Activated naive CD8-positive, alpha-beta T cell treated with anti-CD3 and anti-CD28 coated beads, Interleukin-2, amount 10 ng/mL, durations not matched to agents 7 days and 5 days (primary cell): ENCODE results near the gene KPTN. TPM values are rescaled to one million over a fixed set of nuclear protein-coding genes. Genes with fewer than 3 reads are reported as not detected.

Source experiments
- ATAC-seq: fragments of 150-1000 bp; cut with Tn5 transposase; one replicate; pipeline ENCODE4 v1.10.0; 2021; ENCODE audit warnings: low read depth, moderate library complexity
- POLR2A ChIA-PET: fragments of 350-600 bp; sonication (Branson Sonifier 250); formaldehyde crosslinking; loops from one replicate; lab custom pipeline; 2021; ENCODE audit warnings: antibody characterized with exemption; lab: Charles Lee
- DNase-seq: peaks from one replicate; pipeline ENCODE4 v3.0.0; 2021
- H3K27ac Mint-ChIP-seq: one replicate; pipeline ENCODE4 v1.8.0; 2022; ENCODE audit warnings: mild to moderate bottlenecking, mixed read lengths
- H3K27me3 Mint-ChIP-seq: one replicate; pipeline ENCODE4 v1.8.0; 2022; ENCODE audit warnings: mild to moderate bottlenecking, moderate library complexity, mixed read lengths
- H3K36me3 Mint-ChIP-seq: one replicate; pipeline ENCODE4 v1.8.0; 2021; ENCODE audit warnings: mild to moderate bottlenecking, mixed read lengths
- H3K4me1 Mint-ChIP-seq: one replicate; pipeline ENCODE4 v1.8.0; 2021; ENCODE audit warnings: mixed read lengths
- H3K4me3 Mint-ChIP-seq: one replicate; pipeline ENCODE4 v1.8.0; 2022; ENCODE audit warnings: mild to moderate bottlenecking, moderate library complexity, mixed read lengths
- H3K9me3 Mint-ChIP-seq: one replicate; pipeline ENCODE4 v1.8.0; 2021; ENCODE audit warnings: mixed read lengths
- total RNA-seq, 2 experiments: library from RNA; stranded (reverse); gene quantifications; one replicate each; pipeline ENCODE4 v1.2.3, GENCODE V29; 2021

Gene KPTN
- total RNA-seq, 2 experiments from 2014 or later: 8.0 to 8.6 TPM

DNA sequence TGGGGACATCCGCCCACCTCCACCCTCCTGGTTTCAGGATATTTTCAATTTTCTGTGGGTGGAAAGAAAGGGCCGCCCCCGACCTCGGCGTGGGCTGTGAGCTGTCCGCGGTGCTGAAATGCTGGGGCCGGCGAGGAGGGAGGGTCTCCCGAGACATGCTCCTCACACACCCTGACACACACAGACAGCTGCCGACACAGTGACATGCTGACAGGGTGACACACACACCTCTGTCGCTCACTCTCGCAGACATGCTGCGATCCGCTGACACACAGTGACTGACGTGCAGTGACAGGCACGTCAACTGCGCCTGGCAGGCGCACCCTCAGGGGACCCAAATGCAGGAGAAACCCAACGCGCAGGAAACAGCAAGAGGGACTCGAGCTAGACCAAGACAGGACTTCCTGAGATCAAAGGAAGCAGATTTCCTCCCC, 39.6 kb downstream of the KPTN start:
- peak; percentile 71 for DNase-seq
- no peak for ATAC-seq
- H3K4me3 Mint-ChIP-seq: peak overlapping the region; percentile 56

GRCh38 chr19:47443331-47443730, 40.7 kb downstream of the KPTN start:
- Mint-ChIP-seq H3K4me3 (peak overlapping the region; percentile 3), H3K36me3 (no peaks in the 10 kb centered on the region), H3K4me1 (peaks cover 39% of the 10 kb centered on the region), H3K27me3 (peaks cover 48% of the 10 kb centered on the region), H3K9me3 (no peaks in the 10 kb centered on the region), H3K27ac (no peak overlapping the region)
- no peak for DNase-seq
- POLR2A ChIA-PET: interaction anchor here (0.6 kb wide), 1 partner anchor 302 kb away, joined by 3 read pairs; the partner anchor contains the start of gene NOP53
- ATAC-seq: no peak

More for the DNA sequence above, 39.6 kb downstream of the KPTN start:
- Mint-ChIP-seq H3K4me1 (peaks cover 36% of the 10 kb centered on the region), H3K27ac (no peak overlapping the region), H3K9me3 (no peaks in the 10 kb centered on the region), H3K36me3 (no peaks in the 10 kb centered on the region), H3K27me3 (peaks cover 59% of the 10 kb centered on the region)
- POLR2A ChIA-PET: interaction anchor here (0.9 kb wide), 1 partner anchor 254 kb away, joined by 3 read pairs; no protein-coding TSS in a partner anchor

GRCh38 chr19:47438793-47439220, 45.2 kb downstream of the KPTN start:
- Mint-ChIP-seq H3K9me3 (no peaks in the 10 kb centered on the region), H3K36me3 (no peaks in the 10 kb centered on the region), H3K27ac (no peak overlapping the region), H3K4me1 (peaks cover 36% of the 10 kb centered on the region), H3K27me3 (peaks cover 27% of the 10 kb centered on the region), H3K4me3 (no peak overlapping the region)
- ATAC-seq (no peak), DNase-seq (no peak)
- POLR2A ChIA-PET: interaction anchor here (1.0 to 1.1 kb wide), 2 partner anchors 75 to 260 kb away, joined by 3 read pairs; no protein-coding TSS in a partner anchor

DNA sequence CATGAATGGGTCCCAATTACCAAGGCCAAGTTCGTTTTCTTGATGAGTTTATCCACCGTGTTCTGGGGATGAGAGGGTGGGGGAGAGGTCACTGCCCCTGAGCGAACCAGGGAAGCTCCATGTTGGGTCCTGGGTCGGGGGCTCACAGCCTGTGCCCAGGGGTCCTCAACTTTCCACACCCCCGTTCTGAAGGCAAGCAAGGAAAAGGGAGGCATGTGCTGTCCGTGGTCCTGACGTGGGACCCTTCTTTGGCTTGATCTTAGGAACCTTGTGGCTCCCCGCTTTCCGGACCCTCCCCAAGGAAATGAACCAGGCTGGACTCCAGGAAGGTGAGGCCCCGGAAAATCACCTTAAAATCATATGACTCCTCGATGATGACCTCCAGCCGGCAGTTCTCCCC, 46.5 kb downstream of the KPTN start:
- Mint-ChIP-seq H3K9me3 (no peaks in the 10 kb centered on the region), H3K27me3 (peaks cover 18% of the 10 kb centered on the region), H3K36me3 (no peaks in the 10 kb centered on the region), H3K27ac (no peak overlapping the region), H3K4me1 (peaks cover 35% of the 10 kb centered on the region), H3K4me3 (no peak overlapping the region)
- POLR2A ChIA-PET: interaction anchor here (0.6 kb wide), 1 partner anchor 8 kb away, joined by 7 read pairs; no protein-coding TSS in a partner anchor
- no peak for ATAC-seq
- DNase-seq: no peak

DNA sequence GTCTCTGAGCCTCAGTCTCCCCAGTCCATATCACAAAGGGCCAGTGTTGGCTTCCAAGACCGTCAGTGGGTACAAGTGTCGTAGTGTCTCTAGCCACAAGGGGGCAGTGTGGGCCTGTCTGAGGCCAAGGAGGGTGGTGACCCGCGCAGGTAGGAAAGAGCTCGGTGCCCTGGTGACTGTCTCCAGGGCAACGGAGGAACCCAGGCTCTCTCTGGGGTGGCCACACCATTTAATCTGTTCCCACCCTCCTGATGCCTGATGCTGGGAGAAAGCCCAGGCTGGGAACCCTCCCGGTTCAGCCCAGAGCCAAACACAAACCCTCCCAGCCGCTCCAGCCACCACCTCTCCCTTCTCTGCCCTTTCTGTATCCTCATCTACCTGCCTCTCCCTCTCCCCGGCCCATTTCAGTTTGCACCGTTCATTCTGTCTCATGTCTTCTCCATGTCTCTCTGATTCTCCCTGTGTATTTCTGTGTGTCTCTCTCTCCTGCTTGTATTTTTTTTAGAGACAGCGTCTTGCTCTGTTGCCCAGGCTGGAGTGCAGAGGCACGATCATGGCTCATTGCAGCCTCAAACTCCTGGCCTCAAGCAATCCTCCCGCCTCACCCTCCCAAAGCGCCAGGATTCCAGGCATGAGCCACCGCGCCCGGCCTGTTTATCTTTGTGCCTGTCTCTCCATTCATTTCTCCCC, 47.2 kb downstream of the KPTN start:
- peak overlapping the region; percentile 2 for H3K4me3 Mint-ChIP-seq
- DNase-seq (peak; percentile 84), ATAC-seq (peak; percentile 81)
- POLR2A ChIA-PET: interaction anchor here (0.6 to 5.1 kb wide), 5 partner anchors 8 to 270 kb away, joined by 3 to 22 read pairs (median 5); partner anchors contain the start of genes KPTN and NAPA
- peaks cover 2% of the 10 kb centered on the region for H3K9me3 Mint-ChIP-seq
- peaks cover 13% of the 10 kb centered on the region for H3K27me3 Mint-ChIP-seq
- H3K4me1 Mint-ChIP-seq: peaks cover 40% of the 10 kb centered on the region
- H3K36me3 Mint-ChIP-seq: peaks cover 3% of the 10 kb centered on the region
- peak overlapping the region; percentile 26 for H3K27ac Mint-ChIP-seq

GRCh38 chr19:47435883-47436417, 48.1 kb downstream of the KPTN start:
- H3K4me3 Mint-ChIP-seq: peak overlapping the region; percentile 47
- ATAC-seq: no peak
- DNase-seq: no peak
- POLR2A ChIA-PET: interaction anchor here (0.5 to 5.1 kb wide), 6 partner anchors 8 to 771 kb away, joined by 3 to 22 read pairs (median 4); partner anchors contain the start of genes KPTN and NAPA
- peaks cover 8% of the 10 kb centered on the region for H3K27me3 Mint-ChIP-seq
- peaks cover 43% of the 10 kb centered on the region for H3K4me1 Mint-ChIP-seq
- H3K36me3 Mint-ChIP-seq: peaks cover 3% of the 10 kb centered on the region
- peak overlapping the region; percentile 84 for H3K27ac Mint-ChIP-seq
- H3K9me3 Mint-ChIP-seq: peaks cover 2% of the 10 kb centered on the region

DNA sequence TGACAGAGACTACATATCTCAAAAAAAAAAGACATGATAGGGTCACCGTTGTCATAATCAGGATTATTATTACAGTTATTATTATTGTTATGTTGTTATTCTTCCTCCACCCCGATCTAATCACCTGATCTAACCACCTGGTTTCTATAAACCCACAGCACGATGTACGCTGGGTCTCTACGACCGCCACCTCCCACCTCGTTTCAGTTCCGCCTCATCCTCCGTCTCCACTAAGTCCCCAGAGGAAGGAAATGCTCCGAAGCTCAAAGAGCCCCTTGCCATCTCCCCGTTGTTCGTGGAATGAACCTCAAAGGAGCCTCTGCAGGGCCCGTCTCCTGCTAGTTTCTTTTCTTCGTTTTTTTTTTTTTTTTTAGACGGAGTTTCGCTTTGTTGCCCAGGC, 48.8 kb downstream of the KPTN start:
- POLR2A ChIA-PET: interaction anchor here (0.5 to 5.1 kb wide), 6 partner anchors 17 to 772 kb away, joined by 3 to 22 read pairs (median 4); partner anchors contain the start of genes KPTN and NAPA
- H3K9me3 Mint-ChIP-seq: peaks cover 2% of the 10 kb centered on the region
- H3K27me3 Mint-ChIP-seq: peaks cover 5% of the 10 kb centered on the region
- H3K36me3 Mint-ChIP-seq: peaks cover 3% of the 10 kb centered on the region
- ATAC-seq: peak; percentile 74
- peak overlapping the region; percentile 84 for H3K27ac Mint-ChIP-seq
- H3K4me1 Mint-ChIP-seq: peaks cover 45% of the 10 kb centered on the region
- H3K4me3 Mint-ChIP-seq: peak overlapping the region; percentile 63
- no peak for DNase-seq

DNA sequence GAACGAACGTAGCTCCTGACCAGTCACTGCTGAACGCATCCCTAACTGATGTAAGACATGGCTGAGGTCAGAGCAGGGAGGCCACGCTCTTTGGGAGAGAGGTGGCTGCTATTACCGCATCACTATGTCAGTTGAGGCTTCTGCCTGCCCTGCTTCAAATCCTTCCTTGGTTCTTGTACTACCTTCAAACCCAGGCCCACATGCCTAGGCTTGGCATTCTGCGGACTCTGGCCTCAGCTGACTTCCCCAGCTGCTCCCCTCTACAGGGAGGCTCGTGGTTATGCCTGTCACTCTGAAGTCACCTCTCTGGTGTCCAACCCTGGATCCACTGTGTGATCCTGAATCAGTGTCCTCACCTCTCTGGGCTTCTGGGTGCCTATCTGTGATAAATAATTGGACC, 49.9 kb downstream of the KPTN start:
- POLR2A ChIA-PET: interaction anchor here (0.6 to 5.1 kb wide), 3 partner anchors 50 to 166 kb away, joined by 3 to 22 read pairs (median 5); partner anchors contain the start of genes KPTN and NAPA
- Mint-ChIP-seq H3K36me3 (peaks cover 3% of the 10 kb centered on the region), H3K4me1 (peaks cover 50% of the 10 kb centered on the region), H3K27ac (no peak overlapping the region), H3K4me3 (no peak overlapping the region), H3K27me3 (peaks cover 10% of the 10 kb centered on the region), H3K9me3 (peaks cover 2% of the 10 kb centered on the region)
- no peak for ATAC-seq
- no peak for DNase-seq

DNA sequence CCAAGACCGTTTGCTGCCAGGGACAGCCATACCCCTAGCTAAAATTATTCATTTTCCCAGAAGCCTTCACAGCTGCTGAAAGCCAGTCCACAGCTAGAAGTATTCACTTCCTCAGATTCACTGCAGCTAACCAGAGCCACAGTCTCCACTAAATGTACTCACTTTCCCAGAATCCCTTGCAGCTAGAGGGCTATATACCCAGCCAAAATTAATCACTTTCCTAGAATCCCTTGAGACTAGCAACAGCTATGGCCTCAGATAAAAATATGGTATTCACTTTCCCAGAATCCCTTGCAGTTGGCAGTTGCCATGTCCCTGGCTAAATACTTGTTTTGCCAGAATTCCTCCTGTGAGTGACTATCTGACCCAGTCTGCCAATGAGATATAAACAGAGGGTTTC, 50.9 kb downstream of the KPTN start:
- Mint-ChIP-seq H3K4me1 (peaks cover 47% of the 10 kb centered on the region), H3K4me3 (no peak overlapping the region), H3K27ac (no peak overlapping the region), H3K36me3 (peaks cover 3% of the 10 kb centered on the region), H3K27me3 (peaks cover 10% of the 10 kb centered on the region), H3K9me3 (peaks cover 2% of the 10 kb centered on the region)
- POLR2A ChIA-PET: interaction anchor here (1.2 to 5.1 kb wide), 2 partner anchors 51 to 74 kb away, joined by 4 to 22 read pairs; partner anchors contain the start of gene KPTN
- DNase-seq: no peak
- ATAC-seq: no peak

DNA sequence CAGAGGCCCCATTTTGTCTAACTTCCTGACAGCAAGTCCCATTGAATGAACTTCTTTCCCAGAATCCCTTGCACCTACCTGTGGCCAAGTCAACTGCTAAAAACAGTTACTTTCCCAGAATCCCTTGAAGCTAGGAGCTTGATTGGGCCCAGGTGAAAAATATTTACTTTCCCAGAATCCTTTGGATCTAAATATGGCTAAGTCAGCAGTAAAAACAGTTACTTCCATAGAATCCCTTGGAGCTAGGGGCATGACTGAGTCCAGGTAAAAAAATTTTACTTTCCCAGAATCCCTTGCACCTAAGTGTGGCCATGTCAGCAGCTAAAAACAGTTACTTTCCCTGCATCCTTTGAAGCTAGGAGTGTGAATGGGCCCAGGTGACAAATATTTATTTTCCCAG, 51.5 kb downstream of the KPTN start:
- no peak overlapping the region for H3K27ac Mint-ChIP-seq
- ATAC-seq (no peak), DNase-seq (no peak)
- H3K27me3 Mint-ChIP-seq: peaks cover 9% of the 10 kb centered on the region
- peaks cover 47% of the 10 kb centered on the region for H3K4me1 Mint-ChIP-seq
- peaks cover 2% of the 10 kb centered on the region for H3K9me3 Mint-ChIP-seq
- H3K4me3 Mint-ChIP-seq: no peak overlapping the region
- H3K36me3 Mint-ChIP-seq: peaks cover 3% of the 10 kb centered on the region
- POLR2A ChIA-PET: interaction anchor here (1.2 to 5.1 kb wide), 2 partner anchors 52 to 75 kb away, joined by 4 to 22 read pairs; partner anchors contain the start of gene KPTN

- ATAC-seq (no peak), DNase-seq (no peak)
- H3K36me3 Mint-ChIP-seq: peaks cover 3% of the 10 kb centered on the region
- peaks cover 6% of the 10 kb centered on the region for H3K27me3 Mint-ChIP-seq
- H3K9me3 Mint-ChIP-seq: peaks cover 2% of the 10 kb centered on the region
- H3K4me3 Mint-ChIP-seq: no peak overlapping the region
- peaks cover 45% of the 10 kb centered on the region for H3K4me1 Mint-ChIP-seq
- no peak overlapping the region for H3K27ac Mint-ChIP-seq
- POLR2A ChIA-PET: interaction anchor here (5.1 kb wide), 1 partner anchor 52 kb away, joined by 22 read pairs; the partner anchor contains the start of gene KPTN
Measured at GRCh38 chr19:47432091-47432490, 51.9 kb downstream of the KPTN start.

DNA sequence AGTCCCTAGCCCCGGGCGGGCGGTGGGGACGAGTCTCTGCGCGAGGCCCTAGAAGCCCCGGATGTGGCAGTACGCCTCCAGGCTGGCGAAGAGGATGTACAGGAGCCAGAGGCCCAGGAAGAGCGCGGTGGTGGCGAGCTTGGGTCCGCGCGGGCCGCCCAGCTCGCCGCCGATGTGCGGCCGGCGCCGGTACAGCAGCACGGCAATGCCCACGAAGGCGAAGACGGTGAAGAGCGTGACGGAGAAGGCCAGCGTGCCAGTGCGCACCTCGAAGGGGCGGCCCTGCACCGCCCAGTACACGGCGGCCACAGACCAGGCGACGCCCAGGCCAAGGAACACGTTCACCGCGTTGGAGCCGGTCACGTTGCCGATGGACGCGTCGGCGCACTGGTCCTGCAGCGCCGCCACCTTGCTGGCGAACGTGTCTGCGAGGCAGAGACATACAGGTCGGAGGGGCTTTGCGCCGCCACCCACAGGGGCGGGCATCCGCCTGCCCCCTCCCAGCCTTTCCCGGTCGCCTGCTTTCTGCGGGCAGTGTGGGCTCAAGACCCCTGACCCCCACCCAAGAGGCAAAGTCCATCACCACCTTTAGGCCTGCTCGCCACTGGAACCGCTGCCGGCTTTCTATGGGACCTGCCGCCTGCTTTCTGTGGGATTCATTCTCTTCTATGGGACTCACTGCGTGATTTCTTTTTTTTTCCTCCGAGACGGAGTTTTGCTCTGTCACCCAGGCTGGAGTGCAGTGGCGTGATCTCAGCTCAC, 53.8 kb downstream of the KPTN start:
- ATAC-seq: peak; percentile 51
- peaks cover 2% of the 10 kb centered on the region for H3K9me3 Mint-ChIP-seq
- H3K36me3 Mint-ChIP-seq: peaks cover 3% of the 10 kb centered on the region
- H3K27me3 Mint-ChIP-seq: peaks cover 17% of the 10 kb centered on the region
- DNase-seq: peak; percentile 63
- peak overlapping the region; percentile 83 for H3K27ac Mint-ChIP-seq
- peaks cover 31% of the 10 kb centered on the region for H3K4me1 Mint-ChIP-seq
- POLR2A ChIA-PET: interaction anchor here (0.7 to 1.0 kb wide), 2 partner anchors 54 to 55 kb away, joined by 4 read pairs; partner anchors contain the start of gene KPTN
- H3K4me3 Mint-ChIP-seq: peak overlapping the region; percentile 76
